ENCODE measurements around the gene SREBF2. TPM values are rescaled to one million over a fixed set of nuclear protein-coding genes. Genes with fewer than 3 reads are reported as not detected.

SREBF2 gene
- total RNA-seq, 1 experiment from 2014 or later: 129 TPM

DNA sequence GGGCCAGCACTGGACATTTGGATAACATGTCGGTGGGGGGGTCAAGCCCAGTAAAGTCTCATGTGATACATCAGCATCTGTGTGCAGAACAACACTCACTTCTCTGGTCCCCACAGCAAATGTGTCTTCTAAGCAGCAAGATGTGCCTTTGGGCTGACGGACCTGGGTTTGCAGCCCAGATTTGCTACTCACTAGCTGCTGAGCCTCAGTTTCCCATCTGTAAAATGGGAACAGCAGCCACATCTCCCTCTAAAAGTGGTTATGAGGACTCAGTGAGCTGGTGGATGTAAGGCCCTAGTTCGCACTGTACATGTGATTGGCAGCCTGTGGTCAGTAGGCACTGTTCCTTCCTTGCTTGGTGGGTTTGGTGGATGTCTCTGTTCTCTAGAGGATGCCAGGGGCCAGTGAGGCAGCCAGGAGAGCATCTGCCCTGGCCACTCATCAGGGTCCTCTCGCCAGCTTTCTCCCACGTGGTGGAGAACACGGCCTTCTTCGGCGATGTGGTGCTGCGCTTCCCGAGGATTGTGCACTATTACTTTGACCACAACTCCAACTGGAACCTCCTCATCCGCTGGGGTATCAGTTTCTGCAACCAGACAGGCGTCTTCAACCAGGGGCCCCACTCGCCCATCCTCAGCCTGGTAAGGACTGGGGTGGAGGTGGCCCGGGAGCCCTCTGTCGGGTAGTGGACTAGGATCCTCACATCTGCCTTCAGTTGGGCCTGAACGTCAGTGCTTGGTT is 19.9 kb upstream of the SREBF2 start:
- H3K79me2 ChIP-seq (ENCODE audit: insufficient read depth, low read length): peaks cover 11% of the 10 kb centered on the region; the same call in 1 of the 2 replicates
- no peak overlapping the region for H3K4me2 ChIP-seq (ENCODE audit: low read length)
- DNase-seq (ENCODE audit: low read depth, low spot score) (no peak), ATAC-seq (no peak)
- no peak overlapping the region for H3K27ac ChIP-seq (ENCODE audit: low read depth, low read length)
- ChIA-PET POLR2A (no interaction called here), CTCF (no interaction called here), RAD21 (ENCODE audit: low non-redundant PET in 1 of 2, low total read pairs in 2 of 2, uncharacterized antibody in 2 of 2, unreplicated experiment in 2 of 2) (no interaction called here)
- no TSS peak for BruUV-seq (replicated peaks)
- H4K20me1 ChIP-seq (ENCODE audit: insufficient read depth): no peaks in the 10 kb centered on the region; the same call in 1 of the 2 replicates
- no peak overlapping the region for H2AFZ ChIP-seq (ENCODE audit: low read depth, low read length, poor library complexity, severe bottlenecking)
- H3K27me3 ChIP-seq (ENCODE audit: insufficient read depth, low read length): no peaks in the 10 kb centered on the region
- no peak overlapping the region for H3K4me3 ChIP-seq (replicated peaks in 1 of 2; ENCODE audit: low read depth in 1 of 2, low read length in 2 of 2)
- intact Hi-C loops (cut with micrococcal nuclease): no loop called here
- no peak overlapping the region for H3K9ac ChIP-seq (ENCODE audit: low read length)
- no peak for TF ChIP-seq RAD21 (IDR thresholded peaks at IDR 0.05; ENCODE audit: low read depth)
- TF ChIP-seq FOSL1 (IDR thresholded peaks at IDR 0.05; ENCODE audit: low read depth): no peak
- no peak for TF ChIP-seq YY1 (IDR thresholded peaks at IDR 0.05; ENCODE audit: extremely low read depth, insufficient replicate concordance, low read depth, low read length)
- TF ChIP-seq EGR1 (IDR thresholded peaks at IDR 0.05; ENCODE audit: low read depth): no peak
- TF ChIP-seq, protein P1, sequence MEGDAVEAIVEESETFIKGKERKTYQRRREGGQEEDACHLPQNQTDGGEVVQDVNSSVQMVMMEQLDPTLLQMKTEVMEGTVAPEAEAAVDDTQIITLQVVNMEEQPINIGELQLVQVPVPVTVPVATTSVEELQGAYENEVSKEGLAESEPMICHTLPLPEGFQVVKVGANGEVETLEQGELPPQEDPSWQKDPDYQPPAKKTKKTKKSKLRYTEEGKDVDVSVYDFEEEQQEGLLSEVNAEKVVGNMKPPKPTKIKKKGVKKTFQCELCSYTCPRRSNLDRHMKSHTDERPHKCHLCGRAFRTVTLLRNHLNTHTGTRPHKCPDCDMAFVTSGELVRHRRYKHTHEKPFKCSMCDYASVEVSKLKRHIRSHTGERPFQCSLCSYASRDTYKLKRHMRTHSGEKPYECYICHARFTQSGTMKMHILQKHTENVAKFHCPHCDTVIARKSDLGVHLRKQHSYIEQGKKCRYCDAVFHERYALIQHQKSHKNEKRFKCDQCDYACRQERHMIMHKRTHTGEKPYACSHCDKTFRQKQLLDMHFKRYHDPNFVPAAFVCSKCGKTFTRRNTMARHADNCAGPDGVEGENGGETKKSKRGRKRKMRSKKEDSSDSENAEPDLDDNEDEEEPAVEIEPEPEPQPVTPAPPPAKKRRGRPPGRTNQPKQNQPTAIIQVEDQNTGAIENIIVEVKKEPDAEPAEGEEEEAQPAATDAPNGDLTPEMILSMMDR (IDR thresholded peaks at IDR 0.05 in 2 of 3, conservative IDR thresholded peaks at IDR 0.05 in 1 of 3; ENCODE audit: borderline replicate concordance in 1 of 3, insufficient read depth in 1 of 3, low read depth in 2 of 3, low read length in 2 of 3): no peak
- no peak for TF ChIP-seq CBX3 (IDR thresholded peaks at IDR 0.05; ENCODE audit: low read depth)
- H3K9me2 ChIP-seq (ENCODE audit: insufficient read depth): no peaks in the 10 kb centered on the region
- peaks cover 2 to 10% of the 10 kb centered on the region in 2 experiments; a peak in 3 of 4 replicates for H3K36me3 ChIP-seq (ENCODE audit: control insufficient read depth in 1 of 2, insufficient read depth in 2 of 2, low read length in 2 of 2)
- H3K9me3 ChIP-seq (ENCODE audit: control insufficient read depth in 1 of 2, insufficient read depth in 1 of 2, low read depth in 1 of 2, low read length in 2 of 2): no peaks in the 10 kb centered on the region
- H3K4me1 ChIP-seq (ENCODE audit: control insufficient read depth in 1 of 2, insufficient read depth in 2 of 2, low read length in 2 of 2): no peaks in the 10 kb centered on the region
